Left ventricle myocardium inferior (tissue), 1 donor: ENCODE results near the gene FBXO30. TPM values are rescaled to one million over a fixed set of nuclear protein-coding genes. Genes with fewer than 3 reads are reported as not detected.

Experiments
- DNase-seq: peaks from one replicate; pipeline ENCODE4 v3.0.0-alpha.2; 2020
- H3K27ac ChIP-seq: fragments of 200-600 bp; replicated peaks from 2 replicates; pipeline ENCODE4 v1.8.0; 2021
- H3K27me3 ChIP-seq: fragments of 200-600 bp; 2 replicates; pipeline ENCODE4 v1.8.0; 2021; ENCODE audit warnings: low read depth
- H3K36me3 ChIP-seq: fragments of 200-600 bp; 2 replicates; pipeline ENCODE4 v1.8.0; 2021
- H3K4me1 ChIP-seq: fragments of 200-600 bp; 2 replicates; pipeline ENCODE4 v1.8.0; 2021
- H3K4me3 ChIP-seq: fragments of 200-600 bp; 2 replicates; pipeline ENCODE4 v1.8.0; 2021; ENCODE audit warnings: mild to moderate bottlenecking, moderate library complexity
- H3K9me3 ChIP-seq: fragments of 200-600 bp; replicated peaks from 2 replicates; pipeline ENCODE4 v1.8.0; 2021
- intact Hi-C: fragments of 100-400 bp; cut with micrococcal nuclease; formaldehyde crosslinking; loops from one replicate; pipeline ENCODE4 v1.11.0; 2022
- total RNA-seq: library from RNA; stranded (reverse); fragmentation: NEBNext Ultra II Directional; extraction: Animal tissue kit (Norgen Biotek cat#: 25700); gene quantifications from one replicate; pipeline ENCODE4 v1.2.1, GENCODE V29; 2021
- TF ChIP-seq, protein P1 (sequence below): fragments of 200-600 bp; IDR thresholded peaks from 2 replicates; pipeline ENCODE4 v1.8.0; 2021; ENCODE audit warnings: antibody characterized with exemption, mild to moderate bottlenecking, borderline replicate concordance
- donor health status: DM: no; HTN: yes; CAD: no; lungs with severe emphysema.

FBXO30 gene
- total RNA-seq, 1 donor from 2014 or later: 16.7 TPM

DNA sequence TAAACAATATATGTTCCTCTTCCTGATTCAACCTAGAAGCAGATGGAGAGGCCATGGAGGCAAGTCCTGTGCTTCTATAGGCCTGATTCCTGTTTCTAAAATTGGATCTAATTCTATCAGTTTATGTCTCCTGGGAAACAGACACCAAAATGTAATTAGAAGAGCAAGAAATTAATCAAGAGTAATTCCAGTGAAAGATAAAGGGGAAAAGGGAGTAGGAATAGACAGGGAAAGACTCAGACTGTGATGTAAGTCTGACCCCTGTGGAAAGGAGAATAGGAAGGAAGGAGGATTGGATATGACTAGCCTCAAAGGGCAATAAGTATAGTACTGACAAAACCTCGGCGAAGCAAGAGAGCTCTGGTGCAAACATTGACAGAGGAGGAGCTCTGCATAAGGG lies 33.9 kb upstream of the FBXO30 start:
- peaks cover 27% of the 10 kb centered on the region for H3K4me1 ChIP-seq
- no peaks in the 10 kb centered on the region for H3K36me3 ChIP-seq
- H3K4me3 ChIP-seq: no peak overlapping the region
- intact Hi-C loops: no loop called here
- TF ChIP-seq, protein P1, sequence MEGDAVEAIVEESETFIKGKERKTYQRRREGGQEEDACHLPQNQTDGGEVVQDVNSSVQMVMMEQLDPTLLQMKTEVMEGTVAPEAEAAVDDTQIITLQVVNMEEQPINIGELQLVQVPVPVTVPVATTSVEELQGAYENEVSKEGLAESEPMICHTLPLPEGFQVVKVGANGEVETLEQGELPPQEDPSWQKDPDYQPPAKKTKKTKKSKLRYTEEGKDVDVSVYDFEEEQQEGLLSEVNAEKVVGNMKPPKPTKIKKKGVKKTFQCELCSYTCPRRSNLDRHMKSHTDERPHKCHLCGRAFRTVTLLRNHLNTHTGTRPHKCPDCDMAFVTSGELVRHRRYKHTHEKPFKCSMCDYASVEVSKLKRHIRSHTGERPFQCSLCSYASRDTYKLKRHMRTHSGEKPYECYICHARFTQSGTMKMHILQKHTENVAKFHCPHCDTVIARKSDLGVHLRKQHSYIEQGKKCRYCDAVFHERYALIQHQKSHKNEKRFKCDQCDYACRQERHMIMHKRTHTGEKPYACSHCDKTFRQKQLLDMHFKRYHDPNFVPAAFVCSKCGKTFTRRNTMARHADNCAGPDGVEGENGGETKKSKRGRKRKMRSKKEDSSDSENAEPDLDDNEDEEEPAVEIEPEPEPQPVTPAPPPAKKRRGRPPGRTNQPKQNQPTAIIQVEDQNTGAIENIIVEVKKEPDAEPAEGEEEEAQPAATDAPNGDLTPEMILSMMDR: no peak
- no peaks in the 10 kb centered on the region for H3K27me3 ChIP-seq
- no peak overlapping the region for H3K27ac ChIP-seq
- no peaks in the 10 kb centered on the region for H3K9me3 ChIP-seq
- DNase-seq: no peak

DNA sequence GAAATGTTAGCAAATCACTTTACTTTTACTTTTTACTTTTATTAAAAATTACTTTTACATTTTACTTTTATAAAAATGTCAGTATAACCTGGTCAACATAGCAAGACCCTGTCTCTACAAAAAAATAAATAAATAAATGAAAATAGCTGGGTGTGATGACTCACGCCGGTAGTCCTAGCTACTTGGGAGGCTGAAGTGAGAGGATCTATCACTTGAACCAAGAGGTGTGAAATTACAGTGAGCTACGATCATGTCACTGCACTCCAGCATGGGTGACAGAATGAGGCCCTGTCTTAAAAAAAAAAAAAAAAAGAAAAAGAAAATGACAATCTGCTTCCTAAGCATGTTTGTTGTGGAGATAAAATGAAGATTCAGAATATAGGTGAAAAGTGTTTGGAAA lies 31.0 kb upstream of the FBXO30 start:
- Histone ChIP-seq H3K9me3 (no peaks in the 10 kb centered on the region), H3K4me3 (no peak overlapping the region), H3K4me1 (peaks cover 43% of the 10 kb centered on the region), H3K27ac (no peak overlapping the region), H3K36me3 (no peaks in the 10 kb centered on the region), H3K27me3 (no peaks in the 10 kb centered on the region)
- no peak for DNase-seq
- intact Hi-C loops: no loop called here
- TF ChIP-seq, protein P1: no peak

DNA sequence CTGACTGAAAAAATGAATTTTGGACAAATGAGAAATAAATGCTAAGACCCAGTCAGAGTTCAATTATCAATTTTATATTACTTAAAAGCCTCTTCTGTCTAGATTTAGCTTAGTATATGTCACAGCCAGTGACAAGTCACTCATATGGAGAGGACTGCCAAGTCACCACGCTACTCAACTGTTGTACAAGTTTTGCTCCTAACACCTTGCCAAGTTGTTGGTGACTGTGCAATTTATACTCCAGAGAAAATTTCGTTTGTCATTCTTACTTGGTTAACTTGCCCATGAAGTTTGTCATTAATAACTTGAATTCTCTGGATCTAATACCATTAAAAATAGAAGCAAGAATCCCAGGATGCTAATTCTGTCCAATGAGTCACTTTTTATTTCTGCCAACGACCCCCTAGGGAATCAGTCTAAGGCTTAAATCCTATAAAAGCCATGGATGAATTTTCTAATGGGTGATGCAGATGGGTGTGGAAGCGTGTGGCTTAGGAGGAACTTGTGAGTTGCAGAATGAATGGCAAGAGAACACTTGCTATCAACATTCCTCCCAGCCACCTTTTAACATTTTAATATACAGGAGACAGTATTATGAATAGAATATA lies 30.4 kb upstream of the FBXO30 start:
- Histone ChIP-seq H3K27ac (peak overlapping the region; percentile 14), H3K9me3 (no peaks in the 10 kb centered on the region), H3K27me3 (no peaks in the 10 kb centered on the region), H3K4me1 (peaks cover 39% of the 10 kb centered on the region), H3K4me3 (no peak overlapping the region), H3K36me3 (no peaks in the 10 kb centered on the region)
- no peak for DNase-seq
- intact Hi-C loops: no loop called here
- TF ChIP-seq, protein P1: no peak

DNA sequence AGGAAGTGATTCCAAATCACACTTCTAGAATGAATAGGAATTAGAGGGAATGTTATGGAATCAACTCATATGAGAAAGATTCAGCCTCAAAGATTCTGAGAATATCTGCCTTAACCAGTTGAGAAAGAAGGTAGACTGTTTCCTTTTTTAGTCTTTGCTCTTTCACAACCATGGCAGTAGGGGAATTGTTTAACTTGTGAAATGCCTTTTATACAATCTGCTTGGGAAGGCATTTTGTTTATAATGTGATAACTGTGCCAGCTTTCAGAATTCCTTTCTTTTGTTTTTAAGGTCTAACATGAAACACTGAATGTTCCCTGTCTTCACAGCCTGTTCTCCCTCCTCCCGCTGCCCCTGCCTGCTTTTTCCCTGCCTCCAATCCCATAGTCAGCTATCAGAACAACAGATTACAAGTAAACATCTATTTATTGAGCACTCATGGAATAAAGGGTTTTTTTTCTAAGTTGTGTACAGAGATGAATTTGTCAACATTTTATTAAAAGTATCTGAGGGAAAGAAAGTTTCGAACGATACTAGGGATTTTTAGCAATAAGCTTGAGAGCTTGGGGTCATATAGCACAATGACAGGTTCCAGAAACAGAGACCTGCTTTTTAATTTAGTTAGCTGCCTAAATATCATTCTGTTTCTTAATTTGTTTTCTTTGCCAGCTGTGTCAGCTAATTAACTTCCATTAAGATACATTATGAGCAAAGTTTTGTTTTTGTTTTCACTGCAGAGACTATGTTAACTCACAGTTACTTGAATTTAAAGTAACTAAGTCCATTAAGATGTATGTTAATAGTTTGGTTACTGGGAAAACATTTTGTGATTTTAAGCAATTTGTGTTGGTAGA lies 28.3 kb upstream of the FBXO30 start:
- H3K27ac ChIP-seq: no peak overlapping the region
- H3K27me3 ChIP-seq: no peaks in the 10 kb centered on the region
- intact Hi-C loops: no loop called here
- H3K36me3 ChIP-seq: no peaks in the 10 kb centered on the region
- peaks cover 35% of the 10 kb centered on the region for H3K4me1 ChIP-seq
- no peak for DNase-seq
- TF ChIP-seq, protein P1: no peak
- H3K9me3 ChIP-seq: no peaks in the 10 kb centered on the region
- H3K4me3 ChIP-seq: no peak overlapping the region

DNA sequence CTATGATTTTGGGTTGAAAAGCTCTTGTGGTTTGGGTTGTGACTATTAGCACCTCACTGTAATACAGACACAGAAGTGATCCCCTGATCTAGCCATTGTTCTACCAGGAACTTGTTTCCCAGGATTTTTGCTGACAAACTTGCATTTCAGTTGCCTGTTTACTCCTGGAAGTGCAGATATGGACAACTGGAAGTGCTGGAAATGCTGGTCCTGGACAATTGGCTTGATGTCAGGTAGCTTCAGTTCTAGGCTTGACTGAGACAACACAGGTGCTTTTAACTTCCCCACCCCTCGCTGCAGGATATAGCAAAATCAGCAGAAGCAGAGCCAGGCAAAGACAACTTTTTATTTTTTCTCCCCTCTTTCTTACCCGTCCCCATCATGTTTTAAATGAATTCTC lies 27.1 kb upstream of the FBXO30 start:
- no peaks in the 10 kb centered on the region for H3K9me3 ChIP-seq
- intact Hi-C loops: no loop called here
- no peaks in the 10 kb centered on the region for H3K36me3 ChIP-seq
- no peaks in the 10 kb centered on the region for H3K27me3 ChIP-seq
- H3K27ac ChIP-seq: no peak overlapping the region
- H3K4me1 ChIP-seq: peaks cover 35% of the 10 kb centered on the region
- no peak overlapping the region for H3K4me3 ChIP-seq
- TF ChIP-seq, protein P1: no peak
- no peak for DNase-seq
